Ectodermal cell (in vitro differentiated cells): ENCODE measurements around the gene ZNF839.
"Not testable (repeated sequence)": the region's sequence is repeated elsewhere in the genome, so short reads cannot be mapped to it uniquely, and the experiment has no call there.

Source experiments
- H3K27ac ChIP-seq: 2 replicates; pipeline ENCODE4 v1.7.0; 2013; ENCODE audit warnings: mild to moderate bottlenecking, low read depth, low read length; ENCODE audit not compliant: insufficient read depth, poor library complexity, severe bottlenecking
- H3K27me3 ChIP-seq: 2 replicates; pipeline ENCODE4 v1.7.0; 2013; ENCODE audit warnings: mild to moderate bottlenecking, low read length; ENCODE audit not compliant: insufficient read depth, control insufficient read depth, poor library complexity, severe bottlenecking
- H3K36me3 ChIP-seq: one replicate; pipeline ENCODE4 v1.7.0; 2013; ENCODE audit warnings: low read length; ENCODE audit not compliant: control insufficient read depth, insufficient read depth
- H3K4me1 ChIP-seq: one replicate; pipeline ENCODE4 v1.7.0; 2013; ENCODE audit warnings: low read length; ENCODE audit not compliant: control insufficient read depth, insufficient read depth
- H3K4me3 ChIP-seq: 2 replicates; pipeline ENCODE4 v1.7.0; 2013; ENCODE audit warnings: low read depth, low read length, control low read depth; ENCODE audit not compliant: insufficient read depth
- H3K9me3 ChIP-seq: 2 replicates; pipeline ENCODE4 v1.7.0; 2013; ENCODE audit warnings: mild to moderate bottlenecking, low read length, moderate library complexity; ENCODE audit not compliant: control insufficient read depth
- WGBS, 2 experiments: methylation state at CpG; one replicate each; pipeline ENCODE4 v1.1.7; 2013; ENCODE audit warnings: missing lambda C conversion rate in 2 of 2; 5-methylcytosine and 5-hydroxymethylcytosine counted together

Gene ZNF839

GRCh38 chr14:102283631-102284129, 35.9 kb upstream of the ZNF839 start:
- Histone ChIP-seq H3K9me3 (no peaks in the 10 kb centered on the region), H3K27me3 (no peaks in the 10 kb centered on the region)

GRCh38 chr14:102285106-102285505, 34.4 kb upstream of the ZNF839 start:
- H3K27me3 ChIP-seq = no peaks in the 10 kb centered on the region
- H3K27ac ChIP-seq = no peak overlapping the region
- H3K4me1 ChIP-seq = no peaks in the 10 kb centered on the region
- WGBS, 2 experiments = 94 to 97% methylated on average over 2 of the region's 2 CpGs
- H3K9me3 ChIP-seq = no peaks in the 10 kb centered on the region
- H3K36me3 ChIP-seq = no peaks in the 10 kb centered on the region
- no peak overlapping the region for H3K4me3 ChIP-seq

More at GRCh38 chr14:102283631-102284129, 35.9 kb upstream of the ZNF839 start:
- WGBS, 2 experiments = 74% methylated on average over 2 of the region's 2 CpGs
- H3K27ac ChIP-seq = no peak overlapping the region
- no peak overlapping the region for H3K4me3 ChIP-seq
- H3K36me3 ChIP-seq = no peaks in the 10 kb centered on the region
- H3K4me1 ChIP-seq = no peaks in the 10 kb centered on the region

GRCh38 chr14:102288139-102288538, 31.4 kb upstream of the ZNF839 start:
- Histone ChIP-seq H3K4me3 (no peak overlapping the region), H3K4me1 (no peaks in the 10 kb centered on the region), H3K27ac (no peak overlapping the region), H3K27me3 (no peaks in the 10 kb centered on the region), H3K9me3 (no peaks in the 10 kb centered on the region), H3K36me3 (no peaks in the 10 kb centered on the region)
- 98 to 100% methylated on average over 2 of the region's 2 CpGs for WGBS, 2 experiments

- Histone ChIP-seq H3K4me3 (no peak overlapping the region), H3K9me3 (no peaks in the 10 kb centered on the region)
Measured at GRCh38 chr14:102292441-102292840, 27.1 kb upstream of the ZNF839 start.

GRCh38 chr14:102293781-102294180, 25.8 kb upstream of the ZNF839 start:
- no peaks in the 10 kb centered on the region for H3K9me3 ChIP-seq
- no peak overlapping the region for H3K27ac ChIP-seq
- WGBS, 2 experiments = 90 to 92% methylated on average over 5 of the region's 6 CpGs
- H3K4me1 ChIP-seq = no peaks in the 10 kb centered on the region
- H3K4me3 ChIP-seq = no peak overlapping the region
- no peaks in the 10 kb centered on the region for H3K36me3 ChIP-seq
- no peaks in the 10 kb centered on the region for H3K27me3 ChIP-seq

More at GRCh38 chr14:102292441-102292840, 27.1 kb upstream of the ZNF839 start:
- H3K27me3 ChIP-seq = no peaks in the 10 kb centered on the region
- H3K36me3 ChIP-seq = no peaks in the 10 kb centered on the region
- 81 to 95% methylated on average over 1 of the region's 1 CpG for WGBS, 2 experiments
- H3K27ac ChIP-seq = no peak overlapping the region
- no peaks in the 10 kb centered on the region for H3K4me1 ChIP-seq

- Histone ChIP-seq H3K27me3 (no peaks in the 10 kb centered on the region), H3K27ac (no peak overlapping the region), H3K9me3 (no peaks in the 10 kb centered on the region), H3K4me1 (no peaks in the 10 kb centered on the region), H3K36me3 (no peaks in the 10 kb centered on the region), H3K4me3 (no peak overlapping the region)
- WGBS, 2 experiments = 50 to 62% methylated on average over 1 of the region's 3 CpGs
Measured at GRCh38 chr14:102295270-102295669, 24.3 kb upstream of the ZNF839 start.

- H3K27me3 ChIP-seq = no peaks in the 10 kb centered on the region
- H3K9me3 ChIP-seq = no peaks in the 10 kb centered on the region
- no peak overlapping the region for H3K27ac ChIP-seq
- WGBS, 2 experiments = 93 to 94% methylated on average over 33 of the region's 33 CpGs
- no peaks in the 10 kb centered on the region for H3K4me1 ChIP-seq
- no peak overlapping the region for H3K4me3 ChIP-seq
- H3K36me3 ChIP-seq = no peaks in the 10 kb centered on the region
Measured at GRCh38 chr14:102297436-102298170, 21.9 kb upstream of the ZNF839 start.

DNA sequence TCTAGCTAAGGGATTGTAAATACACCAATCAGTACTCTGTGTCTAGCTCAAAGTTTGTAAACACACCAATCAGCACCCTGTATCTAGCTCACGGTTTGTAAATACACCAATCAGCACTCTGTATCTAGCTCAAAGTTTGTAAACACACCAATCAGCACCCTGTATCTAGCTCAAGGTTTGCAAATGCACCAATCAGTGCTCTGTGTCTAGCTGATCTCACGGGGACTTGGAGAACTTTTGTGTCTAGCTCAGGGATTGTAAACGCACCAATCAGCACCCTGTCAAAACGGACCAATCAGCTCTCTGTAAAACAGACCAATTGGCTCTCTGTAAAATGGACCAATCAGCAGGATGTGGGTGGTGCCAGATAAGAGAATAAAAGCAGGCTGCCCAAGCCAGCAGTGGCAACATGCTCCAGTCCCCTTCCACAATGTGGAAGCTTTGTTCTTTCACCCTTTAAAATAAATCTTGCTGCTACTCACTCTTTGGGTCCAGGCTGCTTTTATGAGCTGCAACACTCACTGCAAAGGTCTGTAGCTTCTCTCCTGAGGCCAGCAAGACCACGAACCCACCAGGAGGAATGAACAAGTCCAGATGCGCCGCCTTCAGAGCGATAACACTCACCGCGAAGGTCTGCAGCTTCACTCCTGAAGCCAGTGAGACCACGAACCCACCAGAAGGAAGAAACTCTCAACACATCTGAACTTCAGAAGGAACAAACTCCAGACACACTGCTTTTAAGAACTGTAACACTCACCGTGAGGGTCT, 21.1 kb upstream of the ZNF839 start:
- H3K9me3 ChIP-seq, H3K36me3 ChIP-seq, H3K4me1 ChIP-seq, H3K4me3 ChIP-seq, H3K27ac ChIP-seq, H3K27me3 ChIP-seq: not testable (repeated sequence)
- 94 to 95% methylated on average over 12 of the region's 12 CpGs for WGBS, 2 experiments

DNA sequence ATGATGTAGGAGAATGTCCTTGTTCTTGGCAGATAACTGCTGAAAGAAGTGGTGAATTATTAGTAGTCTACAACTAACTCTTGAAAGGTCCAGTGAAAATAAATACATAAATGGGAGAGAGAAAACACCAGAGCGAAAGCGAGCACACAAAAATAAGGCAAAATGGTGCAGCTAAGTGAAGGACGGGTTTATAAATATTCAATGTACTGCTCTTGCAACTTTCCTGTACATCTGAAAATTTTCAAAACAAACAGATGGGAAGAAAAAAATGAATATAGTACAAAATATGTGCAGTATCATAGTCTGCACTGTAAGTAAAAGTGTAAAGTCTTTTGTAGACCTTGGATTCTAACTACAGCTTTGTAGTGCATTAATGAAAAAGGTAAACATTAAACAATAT, 15.9 kb upstream of the ZNF839 start:
- WGBS, 2 experiments = 84 to 98% methylated on average over 3 of the region's 3 CpGs
- no peaks in the 10 kb centered on the region for H3K27me3 ChIP-seq
- no peak overlapping the region for H3K4me3 ChIP-seq
- H3K9me3 ChIP-seq = no peaks in the 10 kb centered on the region
- peaks cover 3% of the 10 kb centered on the region for H3K4me1 ChIP-seq
- no peaks in the 10 kb centered on the region for H3K36me3 ChIP-seq
- no peak overlapping the region for H3K27ac ChIP-seq
